Coronary artery (tissue), 2 donors: ENCODE data around the gene MRPS2.

Experiments used
- DNase-seq: peaks from one replicate; pipeline ENCODE4 v3.0.0-alpha.2; 2017; ENCODE audit warnings: low spot score
- H3K27ac ChIP-seq, 2 donors: fragments of 200-600 bp; sonication (generic); one replicate each; pipeline ENCODE4 v1.5.1; 2016 to 2019
- H3K4me3 ChIP-seq: fragments of 200-600 bp; sonication (generic); 2 replicates; pipeline ENCODE4 v1.5.1; 2016; ENCODE audit warnings: mild to moderate bottlenecking, moderate library complexity
- TF ChIP-seq, protein P1 (sequence below): fragments of 200-600 bp; sonication (generic); IDR thresholded peaks from one replicate; pipeline ENCODE4 v1.5.1; 2019; ENCODE audit warnings: antibody characterized with exemption

MRPS2 gene

DNA sequence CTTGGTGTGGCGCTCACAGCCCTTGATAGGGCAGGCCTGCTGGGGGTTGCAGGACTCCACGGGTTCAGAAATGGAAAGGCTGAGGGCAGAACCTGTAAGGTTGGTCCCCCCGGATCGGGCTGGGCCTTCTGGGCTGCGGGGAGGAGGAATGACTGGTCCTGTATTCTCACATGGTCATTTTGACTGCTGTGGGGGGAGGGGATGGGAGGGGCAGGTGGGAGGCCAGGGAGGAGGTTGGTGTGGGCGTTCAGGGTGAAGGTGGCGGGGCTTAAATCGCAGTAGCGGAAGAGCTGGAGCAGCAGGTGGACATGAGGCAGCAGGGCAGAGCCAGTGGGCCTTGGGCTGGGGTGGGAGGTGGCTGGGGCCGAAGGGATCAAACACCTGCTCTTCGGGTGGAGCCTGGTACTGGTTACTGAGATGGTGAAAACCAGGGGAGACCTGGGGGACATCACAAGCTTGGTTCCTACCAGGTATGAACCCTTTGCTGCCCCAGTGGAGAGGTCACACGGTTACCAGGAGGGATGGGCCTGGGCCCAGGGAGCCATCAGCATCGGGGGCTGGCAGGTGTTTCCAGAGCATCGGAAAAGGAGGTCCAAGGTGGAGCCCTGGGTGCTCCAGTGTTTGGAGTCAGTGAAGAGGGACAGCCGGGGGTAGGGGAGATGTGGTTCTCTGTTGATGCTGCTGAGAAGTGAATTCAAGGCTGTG lies 1.8 kb downstream of the MRPS2 start:
- TF ChIP-seq, protein P1, sequence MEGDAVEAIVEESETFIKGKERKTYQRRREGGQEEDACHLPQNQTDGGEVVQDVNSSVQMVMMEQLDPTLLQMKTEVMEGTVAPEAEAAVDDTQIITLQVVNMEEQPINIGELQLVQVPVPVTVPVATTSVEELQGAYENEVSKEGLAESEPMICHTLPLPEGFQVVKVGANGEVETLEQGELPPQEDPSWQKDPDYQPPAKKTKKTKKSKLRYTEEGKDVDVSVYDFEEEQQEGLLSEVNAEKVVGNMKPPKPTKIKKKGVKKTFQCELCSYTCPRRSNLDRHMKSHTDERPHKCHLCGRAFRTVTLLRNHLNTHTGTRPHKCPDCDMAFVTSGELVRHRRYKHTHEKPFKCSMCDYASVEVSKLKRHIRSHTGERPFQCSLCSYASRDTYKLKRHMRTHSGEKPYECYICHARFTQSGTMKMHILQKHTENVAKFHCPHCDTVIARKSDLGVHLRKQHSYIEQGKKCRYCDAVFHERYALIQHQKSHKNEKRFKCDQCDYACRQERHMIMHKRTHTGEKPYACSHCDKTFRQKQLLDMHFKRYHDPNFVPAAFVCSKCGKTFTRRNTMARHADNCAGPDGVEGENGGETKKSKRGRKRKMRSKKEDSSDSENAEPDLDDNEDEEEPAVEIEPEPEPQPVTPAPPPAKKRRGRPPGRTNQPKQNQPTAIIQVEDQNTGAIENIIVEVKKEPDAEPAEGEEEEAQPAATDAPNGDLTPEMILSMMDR = no peak
- Histone ChIP-seq H3K27ac (no peak overlapping the region), H3K4me3 (peak overlapping the region; percentile 90)
- no peak for DNase-seq

DNA sequence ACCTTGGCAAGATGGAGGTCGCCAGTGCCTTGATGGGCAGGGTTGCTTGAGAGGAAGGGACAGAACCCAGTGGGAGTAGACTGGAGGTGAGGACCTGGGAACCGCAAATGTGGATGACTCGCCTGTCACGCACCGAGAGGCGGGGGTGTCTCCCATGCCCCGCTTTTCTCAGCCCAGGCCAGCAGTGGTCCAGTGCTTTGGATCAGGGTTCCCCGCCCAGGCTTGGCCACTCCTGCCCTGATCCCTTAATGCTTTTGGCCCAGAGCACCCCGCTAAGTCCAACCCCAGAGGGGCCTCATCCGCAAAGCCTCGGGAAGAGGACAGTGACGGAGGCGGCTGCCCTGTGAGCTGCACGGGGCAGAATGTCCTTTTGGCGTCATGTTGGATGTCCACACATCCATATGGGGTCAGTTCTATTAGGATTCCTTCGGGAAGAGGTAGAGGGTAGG lies 2.4 kb downstream of the MRPS2 start:
- TF ChIP-seq, protein P1 = no peak
- DNase-seq = no peak
- H3K4me3 ChIP-seq = no peak overlapping the region
- H3K27ac ChIP-seq = no peak overlapping the region

DNA sequence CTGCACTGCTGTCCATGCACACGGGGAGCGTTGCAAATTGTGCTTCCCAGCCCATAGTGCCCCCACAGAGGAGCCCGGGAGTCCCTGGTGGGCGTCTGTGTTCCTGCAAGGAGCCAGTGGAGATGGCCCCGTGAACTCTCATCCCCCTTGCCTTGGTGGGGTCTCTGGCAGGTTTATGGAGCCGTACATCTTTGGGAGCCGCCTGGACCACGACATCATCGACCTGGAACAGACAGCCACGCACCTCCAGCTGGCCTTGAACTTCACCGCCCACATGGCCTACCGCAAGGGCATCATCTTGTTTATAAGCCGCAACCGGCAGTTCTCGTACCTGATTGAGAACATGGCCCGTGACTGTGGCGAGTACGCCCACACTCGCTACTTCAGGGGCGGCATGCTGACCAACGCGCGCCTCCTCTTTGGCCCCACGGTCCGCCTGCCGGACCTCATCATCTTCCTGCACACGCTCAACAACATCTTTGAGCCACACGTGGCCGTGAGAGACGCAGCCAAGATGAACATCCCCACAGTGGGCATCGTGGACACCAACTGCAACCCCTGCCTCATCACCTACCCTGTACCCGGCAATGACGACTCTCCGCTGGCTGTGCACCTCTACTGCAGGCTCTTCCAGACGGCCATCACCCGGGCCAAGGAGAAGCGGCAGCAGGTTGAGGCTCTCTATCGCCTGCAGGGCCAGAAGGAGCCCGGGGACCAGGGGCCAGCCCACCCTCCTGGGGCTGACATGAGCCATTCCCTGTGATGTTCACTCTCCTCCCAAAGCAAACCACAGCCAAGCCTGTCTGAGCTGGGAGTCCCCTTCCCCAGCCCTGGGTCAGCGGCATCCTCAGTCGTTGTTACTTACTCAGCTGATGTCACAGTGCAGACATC lies 3.1 kb downstream of the MRPS2 start:
- TF ChIP-seq, protein P1 = no peak
- Histone ChIP-seq H3K27ac (no peak overlapping the region), H3K4me3 (no peak overlapping the region)
- DNase-seq = no peak

DNA sequence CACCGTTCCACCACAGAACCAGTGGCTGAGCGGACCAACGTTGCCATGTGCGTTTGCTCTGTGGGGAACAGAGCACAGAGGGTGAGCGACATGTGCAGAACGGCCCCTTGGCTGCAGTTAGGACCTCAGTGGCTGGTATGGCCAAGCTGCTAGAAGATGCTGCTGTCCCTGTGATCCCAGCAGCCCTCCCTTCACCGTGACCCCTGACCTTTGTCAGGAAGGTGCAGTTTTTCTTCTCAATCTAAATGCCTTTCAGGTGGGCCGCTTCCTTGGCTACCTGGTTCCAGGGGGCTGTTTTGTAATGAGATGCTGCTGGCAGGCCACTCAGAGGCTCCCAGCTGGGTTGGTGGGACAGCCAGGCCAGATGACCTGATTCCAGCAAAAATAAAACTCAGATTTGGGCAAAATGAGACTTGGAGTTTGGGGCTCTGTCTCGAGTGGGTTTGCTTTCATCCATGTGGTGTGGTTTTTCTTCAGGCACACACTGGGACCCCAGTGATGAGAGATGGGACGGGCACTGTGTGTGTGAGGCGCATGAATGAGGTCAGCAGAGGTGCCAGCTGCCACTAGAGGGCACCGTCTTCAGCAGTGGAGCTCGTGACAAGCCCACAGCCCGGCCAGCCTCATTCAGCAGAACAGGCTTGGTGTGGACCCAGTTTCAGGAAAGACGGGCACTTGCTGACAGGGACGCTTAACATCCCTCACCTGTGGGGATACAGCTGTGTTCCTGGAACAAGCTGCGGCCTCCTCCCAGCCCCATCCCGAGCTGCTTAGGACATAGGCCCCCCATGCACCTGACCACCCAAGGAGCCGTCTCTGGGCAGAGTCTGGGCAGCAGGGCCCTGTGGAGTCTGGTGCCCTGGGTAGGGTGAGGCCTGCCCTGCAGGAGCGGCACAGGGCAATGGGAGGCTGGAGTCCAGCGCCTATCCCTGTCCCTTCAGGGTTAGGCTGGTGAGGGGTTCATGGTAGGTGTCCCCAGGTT lies 4.1 kb downstream of the MRPS2 start:
- no peak overlapping the region for H3K4me3 ChIP-seq
- no peak overlapping the region for H3K27ac ChIP-seq
- no peak for DNase-seq
- TF ChIP-seq, protein P1 = peak; percentile 55

DNA sequence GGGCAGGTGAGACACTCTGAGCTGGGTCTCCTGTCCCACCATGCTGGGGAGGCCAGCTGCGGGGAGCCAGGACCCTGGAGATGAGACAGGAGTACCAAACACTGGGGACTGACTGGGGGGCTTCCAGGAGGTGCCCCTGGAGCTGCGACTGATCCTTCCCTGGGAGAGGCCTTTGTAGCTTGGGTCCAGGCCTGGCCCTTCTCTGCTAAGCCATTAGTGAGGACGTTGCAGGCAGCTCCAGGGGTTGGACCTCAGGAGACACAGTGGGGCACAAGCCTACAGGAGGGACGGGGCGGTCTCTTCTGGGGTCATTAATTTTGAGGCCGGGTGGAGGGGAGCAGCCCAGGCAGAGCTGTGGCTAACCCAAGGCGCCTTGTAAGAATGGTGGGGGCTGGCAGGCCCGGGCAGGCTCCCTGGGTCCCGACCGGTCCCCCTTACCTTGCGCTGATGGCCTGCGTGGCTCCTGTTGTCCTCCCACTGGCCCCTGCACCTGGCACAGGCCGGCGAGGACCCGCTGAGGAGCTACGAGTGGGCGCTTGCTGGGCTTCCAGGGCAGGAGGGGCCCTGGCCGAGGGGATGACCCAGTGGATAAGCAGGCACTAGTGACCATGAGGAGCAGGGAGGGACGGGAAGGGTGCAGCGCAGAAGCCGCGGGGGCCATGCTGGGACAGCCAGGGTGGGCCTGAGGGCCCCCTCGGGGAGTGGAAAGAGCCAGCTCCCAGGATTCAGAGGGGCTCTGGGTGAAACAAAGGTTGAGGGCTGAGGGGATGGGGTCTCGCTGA lies 5.1 kb downstream of the MRPS2 start:
- H3K4me3 ChIP-seq = no peak overlapping the region
- H3K27ac ChIP-seq = no peak overlapping the region
- DNase-seq = no peak
- TF ChIP-seq, protein P1 = no peak
